Upper lobe of left lung (tissue), 6 donors: ENCODE data around the gene PALLD. TPM values are rescaled to one million over a fixed set of nuclear protein-coding genes. Genes with fewer than 3 reads are reported as not detected.

Experiments
- ATAC-seq, 2 donors: fragments of 200-7000 bp; cut with Tn5 transposase; one replicate each; pipeline ENCODE4 v1.9.1; 2022; ENCODE audit warnings: mild to moderate bottlenecking in 2 of 2, moderate library complexity in 2 of 2; ENCODE audit not compliant: low FRiP score in 2 of 2
- DNase-seq, 2 donors: peaks; one replicate each; pipeline ENCODE4 v3.0.0-alpha.2; 2019 to 2020
- H3K27ac ChIP-seq, 4 donors: fragments of 200-600 bp; sonication (generic); one replicate each; pipeline ENCODE4 v1.5.1; 2016 to 2019
- H3K27me3 ChIP-seq, 4 donors: fragments of 200-600 bp; sonication (generic); one replicate each; pipeline ENCODE4 v1.5.1; 2017 to 2019
- H3K36me3 ChIP-seq, 4 donors: fragments of 200-600 bp; sonication (generic); one replicate each; pipeline ENCODE4 v1.5.1; 2016 to 2019
- H3K4me1 ChIP-seq, 4 donors: fragments of 200-600 bp; sonication (generic); one replicate each; pipeline ENCODE4 v1.5.1; 2018 to 2019
- H3K4me3 ChIP-seq, 4 donors: fragments of 200-600 bp; sonication (generic); one replicate each; pipeline ENCODE4 v1.5.1; 2017 to 2019; ENCODE audit warnings: mild to moderate bottlenecking in 2 of 4, moderate library complexity in 1 of 4
- H3K9me3 ChIP-seq, 4 donors: fragments of 200-600 bp; sonication (generic); one replicate each; pipeline ENCODE4 v1.5.1; 2018 to 2019
- CTCF ChIP-seq, 6 experiments: fragments of 450-650 bp in 4 of 6; fragments of 200-600 bp in 2 of 6; sonication (generic) in 2 of 6; IDR thresholded peaks; one replicate each; pipeline ENCODE4 v1.5.1; 2016 to 2019; ENCODE audit warnings: antibody characterized with exemption in 6 of 6
- EP300 ChIP-seq, 4 donors: sonication (generic); formaldehyde crosslinking; IDR thresholded peaks; one replicate each; pipeline ENCODE4 v1.5.1; 2017; ENCODE audit warnings: antibody characterized with exemption in 4 of 4, control low read depth in 2 of 4
- POLR2A ChIP-seq, 4 donors: fragments of 450-650 bp; IDR thresholded peaks; one replicate each; pipeline ENCODE4 v1.5.1; 2016 to 2017; ENCODE audit warnings: antibody characterized with exemption in 4 of 4, mild to moderate bottlenecking in 2 of 4
- POLR2AphosphoS5 ChIP-seq, 2 donors: sonication (generic); formaldehyde crosslinking; IDR thresholded peaks; one replicate each; pipeline ENCODE4 v1.5.1; 2017; ENCODE audit warnings: antibody characterized with exemption in 2 of 2
- WGBS, 2 donors: methylation state at CpG; one replicate each; pipeline ENCODE4 v1.1.5; 2017 to 2018; 5-methylcytosine and 5-hydroxymethylcytosine counted together
- total RNA-seq, 6 donors: library from RNA; depleted of rRNA in 4 of 6; stranded (reverse); fragments of >200 nt in 4 of 6; gene quantifications; one replicate each; pipeline versions ENCODE4 v1.1.0 to v1.2.1, GENCODE V29; 2016 to 2021
- donor health status: DM: no; HTN: no; CAD: no; lungs with moderate emphysema.
- donor health status: DM: no; HTN: yes; CAD: no; lungs with severe emphysema.

Gene PALLD
- total RNA-seq, 6 donors from 2014 or later, result 63.9 to 175 (median 134) TPM

- 85 to 88% methylated on average over 3 of the region's 3 CpGs for WGBS, 2 donors
- H3K27ac ChIP-seq, result no peak overlapping the region
- H3K36me3 ChIP-seq, result no peaks in the 10 kb centered on the region
- no peaks in the 10 kb centered on the region for H3K9me3 ChIP-seq
- no peak overlapping the region for H3K4me3 ChIP-seq
- no peaks in the 10 kb centered on the region for H3K27me3 ChIP-seq
- TF ChIP-seq POLR2AphosphoS5 (IDR thresholded peaks at IDR 0.05), result no peak
- no peak for TF ChIP-seq POLR2A (IDR thresholded peaks at IDR 0.05)
- TF ChIP-seq EP300 (IDR thresholded peaks at IDR 0.05), result no peak
- no peak for TF ChIP-seq CTCF (IDR thresholded peaks at IDR 0.05)
- H3K4me1 ChIP-seq, result no peaks in the 10 kb centered on the region
- DNase-seq, result no peak
- ATAC-seq, result no peak
Measured at GRCh38 chr4:168688584-168688983, 191.7 kb downstream of the PALLD start.

GRCh38 chr4:168689791-168690190 is 192.9 kb downstream of the PALLD start:
- H3K4me3 ChIP-seq, result no peak overlapping the region
- no peak overlapping the region for H3K27ac ChIP-seq
- H3K27me3 ChIP-seq, result no peaks in the 10 kb centered on the region
- TF ChIP-seq EP300 (IDR thresholded peaks at IDR 0.05) (no peak), CTCF (IDR thresholded peaks at IDR 0.05) (no peak), POLR2AphosphoS5 (IDR thresholded peaks at IDR 0.05) (no peak), POLR2A (IDR thresholded peaks at IDR 0.05) (no peak)
- H3K36me3 ChIP-seq, result no peaks in the 10 kb centered on the region
- DNase-seq (no peak), ATAC-seq (no peak)
- H3K4me1 ChIP-seq, result no peaks in the 10 kb centered on the region
- WGBS, 2 donors, result 85 to 95% methylated on average over 1 of the region's 1 CpG
- H3K9me3 ChIP-seq, result no peaks in the 10 kb centered on the region

GRCh38 chr4:168690199-168690598 is 193.3 kb downstream of the PALLD start:
- ATAC-seq (no peak), DNase-seq (no peak)
- no peaks in the 10 kb centered on the region for H3K9me3 ChIP-seq
- no peak for TF ChIP-seq POLR2A (IDR thresholded peaks at IDR 0.05)
- no peak for TF ChIP-seq EP300 (IDR thresholded peaks at IDR 0.05)
- TF ChIP-seq POLR2AphosphoS5 (IDR thresholded peaks at IDR 0.05), result no peak
- no peak for TF ChIP-seq CTCF (IDR thresholded peaks at IDR 0.05)
- no peaks in the 10 kb centered on the region for H3K36me3 ChIP-seq
- no peaks in the 10 kb centered on the region for H3K27me3 ChIP-seq
- H3K4me3 ChIP-seq, result no peak overlapping the region
- no peaks in the 10 kb centered on the region for H3K4me1 ChIP-seq
- no peak overlapping the region for H3K27ac ChIP-seq
- WGBS, 2 donors, result 45 to 54% methylated on average over 2 of the region's 2 CpGs

- H3K4me1 ChIP-seq, result no peaks in the 10 kb centered on the region
- no peaks in the 10 kb centered on the region for H3K36me3 ChIP-seq
- 72 to 80% methylated on average over 6 of the region's 6 CpGs for WGBS, 2 donors
- no peak overlapping the region for H3K27ac ChIP-seq
- DNase-seq (no peak), ATAC-seq (no peak)
- H3K27me3 ChIP-seq, result no peaks in the 10 kb centered on the region
- TF ChIP-seq POLR2AphosphoS5 (IDR thresholded peaks at IDR 0.05), result no peak
- no peak for TF ChIP-seq CTCF (IDR thresholded peaks at IDR 0.05)
- no peak for TF ChIP-seq EP300 (IDR thresholded peaks at IDR 0.05)
- no peak overlapping the region for H3K4me3 ChIP-seq
- H3K9me3 ChIP-seq, result no peaks in the 10 kb centered on the region
Measured at GRCh38 chr4:168691631-168692369, 194.9 kb downstream of the PALLD start.
